Vagina (tissue), 2 donors: ENCODE measurements around the gene TFG.

ENCODE experiments used
- POLR2A ChIP-seq, 2 donors: fragments of 450-650 bp; IDR thresholded peaks; one replicate each; pipeline ENCODE4 v1.6.1; 2017; ENCODE audit warnings: antibody characterized with exemption in 2 of 2, mild to moderate bottlenecking in 2 of 2, moderate library complexity in 2 of 2
- POLR2AphosphoS5 ChIP-seq, 2 donors: sonication (generic); formaldehyde crosslinking; IDR thresholded peaks; one replicate each; pipeline ENCODE4 v1.9.0; 2017; ENCODE audit warnings: antibody characterized with exemption in 2 of 2, mild to moderate bottlenecking in 2 of 2, low read depth in 1 of 2; ENCODE audit not compliant: insufficient read depth in 1 of 2

DNA sequence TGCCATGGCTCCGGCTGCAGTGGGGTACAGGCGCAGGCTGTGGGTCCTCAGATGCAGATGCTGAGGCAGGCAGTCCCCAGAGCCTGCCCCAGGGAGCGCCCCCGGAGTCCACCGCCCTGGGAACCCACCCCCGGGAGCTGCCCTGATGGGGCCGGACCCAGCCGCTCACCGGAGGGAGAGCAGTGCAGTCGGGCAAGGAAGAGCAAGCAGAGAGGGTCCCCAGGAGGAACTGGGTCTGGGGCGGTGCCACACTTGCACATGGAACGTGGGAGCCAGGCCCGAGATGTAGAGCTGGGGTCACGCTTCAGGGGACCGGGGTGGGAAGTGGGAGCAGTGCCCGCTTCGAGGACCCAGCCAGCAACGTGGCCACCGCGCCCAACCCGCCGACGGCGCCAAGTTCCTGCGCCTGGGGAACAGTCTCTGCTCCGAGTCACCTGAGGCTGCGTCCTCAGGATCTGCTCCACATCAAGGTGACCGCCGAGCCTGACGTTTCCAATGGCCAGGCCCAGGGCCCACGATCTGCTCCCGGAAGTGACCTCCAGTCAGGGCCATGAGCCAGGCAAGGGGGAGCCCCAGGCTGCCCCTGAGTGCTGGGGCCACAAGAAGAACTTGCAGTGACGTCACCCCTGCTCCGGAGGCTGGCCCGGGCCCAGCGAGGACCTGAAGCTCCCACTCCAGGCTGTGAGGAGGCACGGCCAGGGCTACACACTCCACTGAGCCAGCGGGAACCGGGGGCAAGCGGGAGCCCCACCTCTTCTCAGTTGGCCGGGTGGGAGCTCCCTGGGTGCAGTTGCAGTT, 27.0 kb upstream of the TFG start:
- TF ChIP-seq POLR2A (IDR thresholded peaks at IDR 0.05) (no peak), POLR2AphosphoS5 (IDR thresholded peaks at IDR 0.05; ENCODE audit: insufficient read depth in 1 of 2, low read depth in 1 of 2) (no peak)
